Middle frontal gyrus (tissue), 1 donor: Measurements from ENCODE around the gene MRPL18.

Experiments
- DNase-seq: peaks from one replicate; pipeline ENCODE4 v3.0.0-alpha.2; 2015; ENCODE audit warnings: low spot score; ENCODE audit errors: extremely low spot score

MRPL18 gene

GRCh38 chr6:159842035-159842434 is 51.8 kb downstream of the MRPL18 start:
- DNase-seq, result no peak

GRCh38 chr6:159844737-159845645 is 54.7 kb downstream of the MRPL18 start:
- DNase-seq, result no peak
